ENCODE data around the gene SPINT2. TPM values are rescaled to one million over a fixed set of nuclear protein-coding genes. Genes with fewer than 3 reads are reported as not detected.
A peak's percentile ranks its signal among the peaks of the same experiment; 100 is the strongest.

Gene SPINT2
- total and polyA plus RNA-seq, 2 of the 13 experiments (the other 11 are each of a cell fraction or from before 2014, with no cell fraction given) = 0.31 to 0.77 TPM

GRCh38 chr19:38266981-38267597 lies 2.7 kb downstream of the SPINT2 start (continued):
- TF ChIP-seq GTF3A (CRISPR knock-in tag; conservative IDR thresholded peaks at IDR 0.05) = no peak
- no peak for TF ChIP-seq ZBTB7A (CRISPR knock-in tag; IDR thresholded peaks at IDR 0.05)
- no peak for TF ChIP-seq ATM (IDR thresholded peaks at IDR 0.05; ENCODE audit: borderline replicate concordance)
- TF ChIP-seq TEF (CRISPR knock-in tag; IDR thresholded peaks at IDR 0.05) = no peak
- no peak for TF ChIP-seq ELK4 (CRISPR knock-in tag; IDR thresholded peaks at IDR 0.05; ENCODE audit: borderline replicate concordance)
- TF ChIP-seq ZNF30 (CRISPR knock-in tag; IDR thresholded peaks at IDR 0.05) = no peak
- TF ChIP-seq ZNF407 (CRISPR knock-in tag; IDR thresholded peaks at IDR 0.05; ENCODE audit: not compliant biosample characterization) = no peak
- TF ChIP-seq ZNF687 (CRISPR knock-in tag; IDR thresholded peaks at IDR 0.05) = no peak; the same call in 1 of the 2 replicates
- 0 out of 2 replicates have a peak, but pooled peaks have one; percentile 47 for TF ChIP-seq KAT8 (CRISPR knock-in tag; IDR thresholded peaks at IDR 0.05)
- TF ChIP-seq CEBPG (CRISPR knock-in tag; IDR thresholded peaks at IDR 0.05) = no peak
- peak; percentile 71 for TF ChIP-seq RARA (CRISPR knock-in tag; IDR thresholded peaks at IDR 0.05)
- TF ChIP-seq ZNF160 (CRISPR knock-in tag; IDR thresholded peaks at IDR 0.05) = no peak
- no peak for TF ChIP-seq ATF7 (IDR thresholded peaks at IDR 0.05)
- TF ChIP-seq ATF7 (CRISPR knock-in tag; IDR thresholded peaks at IDR 0.05) = no peak
